AG10803 (cell line): ENCODE data around the gene SH2D6.
A peak's percentile ranks its signal among the peaks of the same experiment; 100 is the strongest.

Experiments
- DNase-seq: peaks from one replicate; pipeline ENCODE4 v3.0.0; 2010; ENCODE audit warnings: low read depth
- H3K4me3 ChIP-seq: 2 replicates; pipeline ENCODE4 v1.5.1; 2011; ENCODE audit warnings: mild to moderate bottlenecking, low read length, control low read depth
- TF ChIP-seq, protein P1 (sequence below): conservative IDR thresholded peaks from 2 replicates; pipeline ENCODE4 v1.5.1; 2011; ENCODE audit warnings: mild to moderate bottlenecking, low read length, control low read depth, inconsistent platforms

SH2D6 gene

DNA sequence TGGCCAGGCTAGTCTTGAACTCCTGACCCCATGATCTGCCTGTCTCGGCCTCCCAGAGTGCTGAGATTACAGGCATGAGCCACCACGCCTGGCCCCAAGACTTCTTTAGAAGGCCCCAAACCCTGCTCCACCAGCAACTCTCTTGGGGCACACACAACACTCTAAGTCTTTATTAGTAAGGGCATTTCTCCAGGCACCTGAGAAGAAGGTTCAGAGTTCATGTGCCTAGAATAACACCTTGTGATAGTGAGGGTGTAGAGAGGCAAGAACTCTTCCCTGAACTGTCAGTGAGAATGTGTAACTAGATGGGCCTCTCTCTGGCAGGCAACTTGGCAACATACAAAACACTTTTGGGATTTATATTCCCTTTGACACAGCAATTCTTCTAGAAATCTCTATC, 43.8 kb downstream of the SH2D6 start:
- TF ChIP-seq, protein P1, sequence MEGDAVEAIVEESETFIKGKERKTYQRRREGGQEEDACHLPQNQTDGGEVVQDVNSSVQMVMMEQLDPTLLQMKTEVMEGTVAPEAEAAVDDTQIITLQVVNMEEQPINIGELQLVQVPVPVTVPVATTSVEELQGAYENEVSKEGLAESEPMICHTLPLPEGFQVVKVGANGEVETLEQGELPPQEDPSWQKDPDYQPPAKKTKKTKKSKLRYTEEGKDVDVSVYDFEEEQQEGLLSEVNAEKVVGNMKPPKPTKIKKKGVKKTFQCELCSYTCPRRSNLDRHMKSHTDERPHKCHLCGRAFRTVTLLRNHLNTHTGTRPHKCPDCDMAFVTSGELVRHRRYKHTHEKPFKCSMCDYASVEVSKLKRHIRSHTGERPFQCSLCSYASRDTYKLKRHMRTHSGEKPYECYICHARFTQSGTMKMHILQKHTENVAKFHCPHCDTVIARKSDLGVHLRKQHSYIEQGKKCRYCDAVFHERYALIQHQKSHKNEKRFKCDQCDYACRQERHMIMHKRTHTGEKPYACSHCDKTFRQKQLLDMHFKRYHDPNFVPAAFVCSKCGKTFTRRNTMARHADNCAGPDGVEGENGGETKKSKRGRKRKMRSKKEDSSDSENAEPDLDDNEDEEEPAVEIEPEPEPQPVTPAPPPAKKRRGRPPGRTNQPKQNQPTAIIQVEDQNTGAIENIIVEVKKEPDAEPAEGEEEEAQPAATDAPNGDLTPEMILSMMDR: no peak
- DNase-seq: no peak

DNA sequence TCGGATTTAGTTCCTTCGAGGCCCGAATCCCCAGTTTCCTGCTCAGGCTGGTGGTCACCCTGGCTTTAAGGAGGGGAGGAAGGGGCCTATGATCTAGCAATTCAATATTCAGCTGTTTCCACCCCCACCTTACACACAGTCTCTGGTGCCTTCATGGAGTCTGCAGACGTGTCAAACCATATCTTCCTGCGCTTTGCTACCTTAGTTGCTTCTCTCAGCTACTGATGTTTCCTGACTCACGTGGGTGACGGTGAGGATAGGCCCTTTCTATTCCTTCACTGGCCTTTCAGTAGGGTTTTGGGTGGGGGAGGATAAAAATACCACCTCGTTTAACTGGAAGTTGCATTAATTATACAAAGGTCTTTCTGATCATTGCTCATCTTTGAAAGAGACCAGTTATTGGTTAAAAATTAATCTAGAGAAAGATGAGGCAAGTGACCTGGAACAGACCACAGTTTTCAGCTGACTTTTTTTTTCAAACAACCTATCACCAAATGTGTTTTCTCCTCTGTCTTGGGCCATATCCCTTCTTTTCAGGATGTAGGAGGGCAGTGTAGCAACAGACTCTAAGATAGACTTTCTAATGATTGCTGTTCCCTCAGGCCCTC, 49.7 kb downstream of the SH2D6 start:
- TF ChIP-seq, protein P1: no peak
- no peak overlapping the region for H3K4me3 ChIP-seq
- DNase-seq: no peak

More for the DNA sequence above, 43.8 kb downstream of the SH2D6 start:
- H3K4me3 ChIP-seq: no peak overlapping the region

DNA sequence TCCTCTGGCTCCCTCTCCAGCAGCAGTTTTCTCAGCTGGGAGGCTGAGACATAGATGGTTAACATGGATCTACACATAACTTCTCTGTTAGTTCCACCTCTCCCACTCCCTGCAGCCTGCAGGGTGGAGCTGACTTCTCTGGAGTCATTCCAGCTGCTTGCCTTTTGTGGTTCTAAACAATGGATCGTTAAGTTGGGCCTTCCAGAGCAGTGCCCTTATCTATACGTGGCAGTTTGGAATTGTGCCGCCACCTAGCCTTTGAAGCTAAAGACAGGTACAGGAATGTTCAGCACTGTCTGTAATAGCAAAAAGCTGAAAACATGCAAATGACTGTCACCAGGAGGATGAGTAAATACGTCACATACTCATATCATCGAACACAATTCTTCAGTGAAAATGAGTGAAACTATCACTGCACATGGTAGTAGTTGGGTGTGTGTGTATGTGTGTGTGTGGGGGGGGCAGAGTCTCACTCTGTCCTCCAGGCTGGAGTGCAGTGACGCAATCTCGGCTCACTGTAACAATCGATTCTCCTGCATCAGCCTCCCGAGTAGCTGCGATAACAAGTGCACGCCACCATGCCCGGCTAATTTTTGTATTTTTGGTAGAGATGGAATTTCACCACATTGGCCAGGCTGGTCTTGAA, 50.3 kb downstream of the SH2D6 start:
- TF ChIP-seq, protein P1: no peak
- DNase-seq: peak; percentile 51
- no peak overlapping the region for H3K4me3 ChIP-seq

DNA sequence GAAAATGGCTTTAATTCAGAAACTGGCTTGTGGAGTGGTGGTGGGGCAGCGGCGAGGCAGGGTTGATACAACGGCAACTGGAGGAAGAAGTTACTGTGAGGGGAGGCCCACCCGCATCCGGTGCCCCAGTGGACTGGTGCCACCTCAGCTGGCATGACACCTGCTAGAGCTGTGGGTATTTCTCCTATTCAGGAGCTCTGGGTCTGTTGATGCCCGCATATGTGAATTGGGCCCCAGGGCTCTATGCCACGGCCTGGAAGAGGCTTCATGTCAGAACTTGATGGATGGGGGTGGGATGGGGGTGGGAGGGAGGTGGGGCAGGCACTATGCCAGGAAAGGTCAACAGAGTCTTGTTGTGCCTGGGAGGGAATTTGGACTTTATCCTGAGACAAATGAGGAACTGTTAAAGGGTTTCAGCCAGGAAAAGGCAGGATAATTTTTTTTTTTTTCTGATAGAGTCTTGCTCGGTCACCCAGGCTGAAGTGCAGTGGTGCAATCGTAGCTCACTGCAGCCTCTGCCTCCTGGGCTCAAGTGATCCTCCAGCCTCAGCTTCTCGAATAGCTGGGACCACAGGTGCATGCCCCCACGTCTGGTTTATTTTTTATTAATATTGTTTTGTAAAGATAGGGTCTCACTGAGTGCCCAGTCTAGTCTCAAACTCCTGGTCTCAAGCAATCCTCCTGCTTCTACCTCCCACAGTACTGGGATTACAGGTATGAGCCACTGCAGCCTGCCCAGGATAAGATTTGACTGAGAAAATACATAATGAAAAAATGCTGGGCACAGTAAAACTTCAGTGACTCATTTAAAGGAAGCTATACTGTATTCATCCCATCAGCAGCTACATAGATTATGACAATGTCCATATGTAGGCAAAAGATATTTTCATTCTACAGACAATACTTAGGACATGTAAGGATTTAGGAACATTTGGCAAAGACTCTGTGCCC, 52.6 kb downstream of the SH2D6 start:
- TF ChIP-seq, protein P1: no peak
- H3K4me3 ChIP-seq: no peak overlapping the region
- DNase-seq: no peak

DNA sequence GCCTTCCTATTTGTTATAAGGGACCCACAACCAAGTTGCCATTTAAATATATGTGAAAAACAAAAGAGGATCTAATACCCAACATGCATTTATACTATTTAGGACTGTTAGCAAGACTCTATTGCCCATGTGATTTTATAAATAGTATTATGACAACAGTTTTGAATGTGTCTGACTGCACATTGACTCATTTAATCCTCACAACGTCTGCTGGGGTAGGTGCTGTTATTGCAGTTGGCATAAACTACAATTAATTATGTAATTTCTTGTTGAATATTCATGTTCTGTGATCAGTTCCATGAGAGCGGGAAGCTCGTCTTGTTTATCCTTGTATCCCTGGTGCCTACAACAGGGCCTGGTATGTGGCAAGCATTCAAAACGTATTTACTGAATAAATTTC, 53.7 kb downstream of the SH2D6 start:
- no peak overlapping the region for H3K4me3 ChIP-seq
- DNase-seq: no peak
- TF ChIP-seq, protein P1: no peak

DNA sequence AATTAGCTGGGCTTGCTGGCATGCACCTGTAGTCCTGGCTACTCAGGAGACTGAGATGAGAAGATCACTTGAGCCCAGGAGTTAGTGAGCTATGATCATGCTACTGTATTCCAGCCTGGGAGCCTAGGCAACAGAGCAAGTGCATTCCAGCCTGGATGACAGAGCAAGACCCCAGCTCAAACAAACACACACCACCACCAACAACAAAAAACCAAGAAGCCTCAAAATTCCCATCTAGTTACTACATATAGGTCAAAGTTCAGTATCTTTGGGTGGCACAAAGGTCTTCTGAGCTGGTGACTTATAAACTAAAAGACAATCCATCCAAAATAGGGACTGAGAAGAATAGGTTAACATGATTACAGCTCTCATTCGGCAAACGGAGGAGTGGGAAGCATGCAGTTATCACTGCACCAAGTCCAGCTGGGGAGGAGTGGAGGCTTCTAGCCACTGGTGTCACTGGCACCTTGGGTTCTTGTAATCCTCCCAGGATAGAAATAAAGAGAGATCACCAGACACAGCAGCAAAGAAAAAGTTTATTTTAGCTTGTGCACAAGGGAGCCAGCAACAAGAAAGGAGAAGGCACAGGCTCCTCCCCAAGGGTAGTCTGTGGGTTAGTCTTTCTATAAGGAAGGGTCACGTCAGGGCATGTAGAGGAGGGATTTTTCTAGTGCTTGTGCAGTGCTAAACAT, 57.4 kb downstream of the SH2D6 start:
- no peak overlapping the region for H3K4me3 ChIP-seq
- no peak for DNase-seq
- TF ChIP-seq, protein P1: no peak
